Neural crest cell (in vitro differentiated cells): ENCODE measurements around the gene SLC35E4. TPM values are rescaled to one million over a fixed set of nuclear protein-coding genes. Genes with fewer than 3 reads are reported as not detected.

Source experiments
- DNase-seq: peaks from one replicate; pipeline ENCODE4 v3.0.0; 2021; ENCODE audit warnings: low read depth, mixed read lengths, low spot score
- H3K27ac Mint-ChIP-seq: one replicate; pipeline ENCODE4 v1.8.0; 2021; ENCODE audit warnings: mild to moderate bottlenecking, mixed read lengths; ENCODE audit not compliant: unreplicated experiment
- H3K27me3 Mint-ChIP-seq: 2 replicates; pipeline ENCODE4 v1.8.0; 2021; ENCODE audit warnings: low read depth, mild to moderate bottlenecking, mixed read lengths
- H3K36me3 Mint-ChIP-seq: 2 replicates; pipeline ENCODE4 v1.8.0; 2021; ENCODE audit warnings: low read depth, mild to moderate bottlenecking, mixed read lengths
- H3K4me1 Mint-ChIP-seq: 2 replicates; pipeline ENCODE4 v1.8.0; 2021; ENCODE audit warnings: mixed read lengths
- H3K4me3 Mint-ChIP-seq: one replicate; pipeline ENCODE4 v1.8.0; 2021; ENCODE audit warnings: mild to moderate bottlenecking, mixed read lengths
- H3K9me3 Mint-ChIP-seq: 2 replicates; pipeline ENCODE4 v1.8.0; 2021; ENCODE audit warnings: mixed read lengths
- CTCF ChIP-seq: fragments of 200-600 bp; sonication (generic); conservative IDR thresholded peaks from 2 replicates; pipeline ENCODE4 v1.5.0; 2021; ENCODE audit warnings: antibody characterized with exemption, mild to moderate bottlenecking
- total RNA-seq: library from RNA; stranded (reverse); gene quantifications from 2 replicates; pipeline ENCODE4 v1.2.1, GENCODE V29; 2021

SLC35E4 gene
- total RNA-seq, 1 donor from 2014 or later = 4.5 TPM

- DNase-seq = no peak
- H3K36me3 Mint-ChIP-seq = no peaks in the 10 kb centered on the region
- H3K27me3 Mint-ChIP-seq = peaks cover 11% of the 10 kb centered on the region
- no peaks in the 10 kb centered on the region for H3K9me3 Mint-ChIP-seq
- no peak overlapping the region for H3K4me3 Mint-ChIP-seq
- H3K4me1 Mint-ChIP-seq = no peaks in the 10 kb centered on the region
- H3K27ac Mint-ChIP-seq = no peak overlapping the region
- no peak for TF ChIP-seq CTCF
These were observed 39.4 kb upstream of the SLC35E4 start for GRCh38 chr22:30596199-30596598.

GRCh38 chr22:30596886-30597285, 38.7 kb upstream of the SLC35E4 start:
- DNase-seq = no peak
- H3K27me3 Mint-ChIP-seq = peaks cover 11% of the 10 kb centered on the region
- H3K9me3 Mint-ChIP-seq = no peaks in the 10 kb centered on the region
- H3K4me3 Mint-ChIP-seq = no peak overlapping the region
- H3K27ac Mint-ChIP-seq = no peak overlapping the region
- H3K36me3 Mint-ChIP-seq = no peaks in the 10 kb centered on the region
- no peak for TF ChIP-seq CTCF
- H3K4me1 Mint-ChIP-seq = no peaks in the 10 kb centered on the region

- TF ChIP-seq CTCF = no peak
- H3K4me3 Mint-ChIP-seq = no peak overlapping the region
- H3K4me1 Mint-ChIP-seq = peaks cover 2% of the 10 kb centered on the region
- H3K27me3 Mint-ChIP-seq = peaks cover 2% of the 10 kb centered on the region
- H3K36me3 Mint-ChIP-seq = no peaks in the 10 kb centered on the region
- no peak overlapping the region for H3K27ac Mint-ChIP-seq
- DNase-seq = no peak
- no peaks in the 10 kb centered on the region for H3K9me3 Mint-ChIP-seq
These were observed 36.6 kb upstream of the SLC35E4 start for GRCh38 chr22:30598986-30599385.

- Mint-ChIP-seq H3K4me1 (peaks cover 10% of the 10 kb centered on the region), H3K27me3 (no peaks in the 10 kb centered on the region), H3K9me3 (no peaks in the 10 kb centered on the region), H3K4me3 (no peak overlapping the region), H3K27ac (no peak overlapping the region), H3K36me3 (no peaks in the 10 kb centered on the region)
- TF ChIP-seq CTCF = no peak
- no peak for DNase-seq
These were observed 34.7 kb upstream of the SLC35E4 start for GRCh38 chr22:30600921-30601320.

GRCh38 chr22:30601464-30601863, 34.1 kb upstream of the SLC35E4 start:
- no peak overlapping the region for H3K27ac Mint-ChIP-seq
- no peaks in the 10 kb centered on the region for H3K9me3 Mint-ChIP-seq
- H3K36me3 Mint-ChIP-seq = no peaks in the 10 kb centered on the region
- DNase-seq = no peak
- no peaks in the 10 kb centered on the region for H3K27me3 Mint-ChIP-seq
- H3K4me3 Mint-ChIP-seq = no peak overlapping the region
- peaks cover 15% of the 10 kb centered on the region for H3K4me1 Mint-ChIP-seq
- no peak for TF ChIP-seq CTCF

- H3K27ac Mint-ChIP-seq = no peak overlapping the region
These were observed 33.5 kb upstream of the SLC35E4 start for GRCh38 chr22:30602049-30602448.

More at GRCh38 chr22:30602049-30602448, 33.5 kb upstream of the SLC35E4 start:
- H3K9me3 Mint-ChIP-seq = no peaks in the 10 kb centered on the region
- peak; percentile 53 for TF ChIP-seq CTCF
- no peak for DNase-seq
- H3K27me3 Mint-ChIP-seq = no peaks in the 10 kb centered on the region
- H3K4me1 Mint-ChIP-seq = peaks cover 19% of the 10 kb centered on the region
- H3K36me3 Mint-ChIP-seq = no peaks in the 10 kb centered on the region
- H3K4me3 Mint-ChIP-seq = no peak overlapping the region
